ENCODE results near the gene RHBDD1.

RHBDD1 gene

DNA sequence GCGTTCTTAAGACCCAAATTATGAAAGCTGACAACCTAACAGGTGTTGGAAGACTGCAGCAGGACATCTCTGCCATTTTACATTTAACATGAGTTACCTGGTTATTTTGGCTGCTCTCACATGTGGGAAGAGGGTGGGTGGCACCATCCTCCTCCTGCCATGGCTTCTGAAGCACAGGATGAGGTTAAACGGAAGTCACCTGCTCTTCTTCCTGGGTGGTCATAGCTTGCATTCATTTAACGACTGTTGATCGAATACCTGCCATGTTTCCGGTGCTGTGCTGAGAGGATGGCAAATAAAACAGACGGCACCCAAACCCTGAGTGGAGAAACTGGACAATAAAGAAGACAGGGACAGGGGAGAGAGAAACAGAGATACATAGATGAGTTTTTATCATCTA lies 118.0 kb downstream of the RHBDD1 start:
- H3K4me3 ChIP-seq (replicated peaks; ENCODE audit: low read depth, low read length) = no peak overlapping the region
- DNase-seq (ENCODE audit: extremely low read depth, low read depth) = no peak
- TF ChIP-seq, protein P1, sequence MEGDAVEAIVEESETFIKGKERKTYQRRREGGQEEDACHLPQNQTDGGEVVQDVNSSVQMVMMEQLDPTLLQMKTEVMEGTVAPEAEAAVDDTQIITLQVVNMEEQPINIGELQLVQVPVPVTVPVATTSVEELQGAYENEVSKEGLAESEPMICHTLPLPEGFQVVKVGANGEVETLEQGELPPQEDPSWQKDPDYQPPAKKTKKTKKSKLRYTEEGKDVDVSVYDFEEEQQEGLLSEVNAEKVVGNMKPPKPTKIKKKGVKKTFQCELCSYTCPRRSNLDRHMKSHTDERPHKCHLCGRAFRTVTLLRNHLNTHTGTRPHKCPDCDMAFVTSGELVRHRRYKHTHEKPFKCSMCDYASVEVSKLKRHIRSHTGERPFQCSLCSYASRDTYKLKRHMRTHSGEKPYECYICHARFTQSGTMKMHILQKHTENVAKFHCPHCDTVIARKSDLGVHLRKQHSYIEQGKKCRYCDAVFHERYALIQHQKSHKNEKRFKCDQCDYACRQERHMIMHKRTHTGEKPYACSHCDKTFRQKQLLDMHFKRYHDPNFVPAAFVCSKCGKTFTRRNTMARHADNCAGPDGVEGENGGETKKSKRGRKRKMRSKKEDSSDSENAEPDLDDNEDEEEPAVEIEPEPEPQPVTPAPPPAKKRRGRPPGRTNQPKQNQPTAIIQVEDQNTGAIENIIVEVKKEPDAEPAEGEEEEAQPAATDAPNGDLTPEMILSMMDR (IDR thresholded peaks at IDR 0.05; ENCODE audit: low read depth, low read length, missing control alignments) = no peak

DNA sequence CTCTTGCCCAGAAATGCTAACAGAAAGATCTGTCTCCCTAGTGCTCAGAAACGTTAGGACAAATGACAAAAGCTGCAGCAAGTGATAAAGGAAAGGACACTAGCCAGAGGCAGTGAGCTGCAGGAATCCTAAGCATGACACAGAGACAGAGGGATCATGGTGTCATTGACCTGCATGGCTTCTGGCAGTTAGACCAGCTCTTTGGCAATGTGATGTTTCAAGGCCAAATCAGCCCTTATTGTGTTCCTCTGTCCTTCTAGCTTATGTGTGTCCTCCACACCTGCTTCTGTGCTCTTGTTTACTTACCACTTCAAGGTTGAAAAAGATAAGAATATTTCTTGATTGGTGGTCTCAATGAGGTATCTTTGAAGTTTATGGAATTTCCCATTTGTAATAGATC lies 120.8 kb downstream of the RHBDD1 start:
- H3K4me3 ChIP-seq (replicated peaks; ENCODE audit: low read depth, low read length) = no peak overlapping the region
- TF ChIP-seq, protein P1 (IDR thresholded peaks at IDR 0.05; ENCODE audit: low read depth, low read length, missing control alignments) = no peak
- DNase-seq (ENCODE audit: extremely low read depth, low read depth) = no peak

DNA sequence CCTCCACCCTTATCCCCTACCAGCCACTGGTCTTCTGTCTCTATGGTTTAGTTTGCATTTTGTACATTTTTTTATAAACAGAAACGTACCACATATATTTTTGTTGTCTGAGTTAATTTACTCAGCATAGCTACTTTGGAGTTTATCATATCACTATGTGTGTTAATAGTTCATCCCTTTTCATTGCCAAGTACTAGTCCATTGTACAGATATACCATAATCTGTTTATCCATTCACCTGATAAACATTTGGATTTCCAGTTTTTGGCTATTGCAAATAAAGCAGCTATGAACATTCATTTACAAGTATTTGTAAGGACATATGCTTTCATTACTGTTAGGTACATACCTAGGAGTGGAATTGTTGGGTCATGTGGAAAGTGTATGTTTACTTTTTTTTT lies 123.6 kb downstream of the RHBDD1 start:
- no peak overlapping the region for H3K4me3 ChIP-seq (replicated peaks; ENCODE audit: low read depth, low read length)
- TF ChIP-seq, protein P1 (IDR thresholded peaks at IDR 0.05; ENCODE audit: low read depth, low read length, missing control alignments) = no peak
- no peak for DNase-seq (ENCODE audit: extremely low read depth, low read depth)

DNA sequence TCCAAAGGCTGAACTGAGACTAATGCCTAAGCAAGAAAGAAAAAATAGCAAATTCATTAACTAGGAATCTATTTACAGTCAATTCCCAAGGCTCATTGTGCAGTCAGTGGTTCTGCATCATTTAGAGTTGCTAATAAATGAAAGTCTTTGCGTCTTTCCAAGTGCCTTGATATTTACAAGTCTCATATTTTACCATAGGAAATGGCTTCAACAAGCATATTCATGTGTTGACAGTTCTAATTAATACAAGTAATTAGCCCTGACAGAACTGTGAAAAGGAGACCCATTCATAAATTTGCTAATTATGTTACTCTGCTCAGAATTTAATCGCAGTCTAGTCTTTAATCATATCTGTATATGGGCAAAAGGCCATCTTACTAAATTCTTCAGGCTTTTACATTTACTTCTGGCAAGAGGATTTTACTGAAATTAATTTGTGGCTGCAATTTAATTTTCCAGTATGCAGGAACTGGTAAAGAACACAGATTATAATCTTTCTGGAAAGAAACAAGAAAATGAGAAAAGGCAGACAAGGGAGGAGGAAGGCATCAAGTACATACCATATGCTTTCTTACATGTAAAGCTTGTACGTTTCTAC lies 126.4 kb downstream of the RHBDD1 start:
- no peak for DNase-seq (ENCODE audit: extremely low read depth, low read depth)
- TF ChIP-seq, protein P1 (IDR thresholded peaks at IDR 0.05; ENCODE audit: low read depth, low read length, missing control alignments) = no peak

DNA sequence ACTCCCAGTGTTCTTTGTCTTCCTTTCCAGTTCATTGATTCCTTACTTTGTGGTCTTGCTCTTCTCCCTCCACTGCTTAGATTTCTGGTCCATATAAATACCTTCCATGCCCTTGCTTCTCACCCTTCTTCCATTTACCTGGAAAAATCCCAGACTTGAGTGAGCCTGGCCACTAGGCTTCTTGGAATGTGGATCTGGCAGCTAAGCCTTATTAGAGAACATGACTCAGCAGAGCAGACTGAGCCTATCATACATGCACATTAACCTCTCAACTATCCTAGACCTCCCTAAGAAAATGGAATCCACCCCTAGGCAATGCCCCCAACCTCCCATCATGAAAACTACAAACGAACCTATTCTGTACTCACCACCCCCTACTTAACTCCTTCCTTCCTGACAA lies 127.7 kb downstream of the RHBDD1 start:
- H3K4me3 ChIP-seq (replicated peaks; ENCODE audit: low read depth, low read length) = no peak overlapping the region
- TF ChIP-seq, protein P1 (IDR thresholded peaks at IDR 0.05; ENCODE audit: low read depth, low read length, missing control alignments) = no peak
- no peak for DNase-seq (ENCODE audit: extremely low read depth, low read depth)

More for the DNA sequence above, 126.4 kb downstream of the RHBDD1 start:
- H3K4me3 ChIP-seq (replicated peaks; ENCODE audit: low read depth, low read length) = no peak overlapping the region

DNA sequence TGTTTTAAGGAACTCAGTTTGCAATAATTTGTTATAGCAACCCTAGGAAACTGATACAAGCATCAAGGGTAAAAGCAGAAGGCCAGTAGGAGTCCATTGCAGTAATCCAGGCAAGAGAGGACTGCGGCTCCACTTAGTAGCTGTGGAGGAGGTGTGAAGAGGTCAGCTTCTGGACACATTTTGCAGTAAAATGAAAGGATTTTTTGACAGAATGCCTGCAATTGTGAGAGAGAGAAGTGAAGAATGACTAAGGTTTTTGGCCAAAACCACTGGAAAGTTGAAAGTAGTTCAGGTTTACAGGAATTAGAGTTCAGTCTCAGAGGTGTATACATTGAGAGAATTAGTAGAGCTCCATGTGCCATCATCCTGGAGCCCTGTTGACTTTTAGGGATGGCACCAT lies 129.5 kb downstream of the RHBDD1 start:
- TF ChIP-seq, protein P1 (IDR thresholded peaks at IDR 0.05; ENCODE audit: low read depth, low read length, missing control alignments) = no peak
- DNase-seq (ENCODE audit: extremely low read depth, low read depth) = no peak
- H3K4me3 ChIP-seq (replicated peaks; ENCODE audit: low read depth, low read length) = no peak overlapping the region

Measured in HFF-Myc (cell line).